Smooth muscle cell of the umbilical artery (primary cell): ENCODE data around the gene KCNJ10. TPM values are rescaled to one million over a fixed set of nuclear protein-coding genes. Genes with fewer than 3 reads are reported as not detected.

Source experiments
- total RNA-seq: library from RNA; depleted of rRNA; stranded (reverse); fragments of >200 nt; gene quantifications from 2 replicates; pipeline ENCODE4 v1.2.3, GENCODE V29; 2014

The KCNJ10 gene
- total RNA-seq, result not detected in 2 replicates

GRCh38 chr1:160069460-160070231 lies at the start of gene KCNJ10:
TSS of gene KCNJ10 (minus strand) at chr1:160070160. CDS start at chr1:160042532, 27,628 bp downstream.

GRCh38 chr1:160115545-160116282 lies 45.8 kb upstream of the KCNJ10 start, which contains the start of gene ATP1A2:
TSS of gene ATP1A2 (plus strand) at chr1:160115759. CDS start at chr1:160115862, 103 bp downstream.

GRCh38 chr1:160097911-160098851 lies 28.2 kb upstream of the KCNJ10 start, which contains the start of gene IGSF8:
TSS of gene IGSF8 (minus strand) at chr1:160098619. CDS start at chr1:160098472, 147 bp downstream.

GRCh38 chr1:160081261-160081936 lies 11.4 kb upstream of the KCNJ10 start, which contains the start of gene KCNJ9:
TSS of gene KCNJ9 (plus strand) at chr1:160081538. CDS start at chr1:160084031, 2,493 bp downstream.

GRCh38 chr1:160031365-160032164 lies 38.4 kb downstream of the KCNJ10 start, which contains the start of gene PIGM:
TSS of gene PIGM (minus strand) at chr1:160031990. CDS start at chr1:160031739, 251 bp downstream.

GRCh38 chr1:159953536-159954515 lies 116.1 kb downstream of the KCNJ10 start, which contains the start of gene SLAMF9:
TSS of gene SLAMF9 (minus strand) at chr1:159954237. CDS start at chr1:159954137, 100 bp downstream.

Other genes with a start within 250 kb of the KCNJ10 start
- gene SLAMF8, start 243.3 kb downstream of the KCNJ10 start, total RNA-seq, result not detected in 2 replicates
- 0.23 TPM in 1 of 2 replicates, not detected in the other for gene VSIG8, start 207.5 kb downstream of the KCNJ10 start, total RNA-seq
- gene CFAP45, start 170.0 kb downstream of the KCNJ10 start, total RNA-seq, result under 0.01 and 0.55 TPM in 2 replicates
- 163 and 379 TPM in 2 replicates for gene TAGLN2, start 144.7 kb downstream of the KCNJ10 start, total RNA-seq
- gene IGSF9, start 124.5 kb downstream of the KCNJ10 start, total RNA-seq, result not detected in 2 replicates
- gene SLAMF9, start 115.9 kb downstream of the KCNJ10 start, total RNA-seq, result 0.09 TPM in 1 of 2 replicates, not detected in the other
- 3.7 and 4.8 TPM in 2 replicates for gene PIGM, start 38.2 kb downstream of the KCNJ10 start, total RNA-seq
- not detected in 2 replicates for gene KCNJ9, start 11.4 kb upstream of the KCNJ10 start, total RNA-seq
- 53.2 and 56.4 TPM in 2 replicates for gene IGSF8, start 28.5 kb upstream of the KCNJ10 start, total RNA-seq
- under 0.01 TPM in 1 of 2 replicates, not detected in the other for gene ATP1A2, start 45.6 kb upstream of the KCNJ10 start, total RNA-seq
- gene ATP1A4, start 81.4 kb upstream of the KCNJ10 start, total RNA-seq, result not detected in 2 replicates
- 0.09 TPM in 1 of 2 replicates, not detected in the other for gene CASQ1, start 120.4 kb upstream of the KCNJ10 start, total RNA-seq
- 71.9 and 168 TPM in 2 replicates for gene PEA15, start 135.2 kb upstream of the KCNJ10 start, total RNA-seq
- gene DCAF8, start 192.4 kb upstream of the KCNJ10 start, total RNA-seq, result 67.1 and 81.3 TPM in 2 replicates
- gene PEX19, start 215.0 kb upstream of the KCNJ10 start, total RNA-seq, result 40.2 and 46.9 TPM in 2 replicates